ENCODE measurements around the gene GSK3A. TPM values are rescaled to one million over a fixed set of nuclear protein-coding genes. Genes with fewer than 3 reads are reported as not detected.

The GSK3A gene
- total and polyA plus RNA-seq, 2 donors: 12.7 to 31.4 TPM

DNA sequence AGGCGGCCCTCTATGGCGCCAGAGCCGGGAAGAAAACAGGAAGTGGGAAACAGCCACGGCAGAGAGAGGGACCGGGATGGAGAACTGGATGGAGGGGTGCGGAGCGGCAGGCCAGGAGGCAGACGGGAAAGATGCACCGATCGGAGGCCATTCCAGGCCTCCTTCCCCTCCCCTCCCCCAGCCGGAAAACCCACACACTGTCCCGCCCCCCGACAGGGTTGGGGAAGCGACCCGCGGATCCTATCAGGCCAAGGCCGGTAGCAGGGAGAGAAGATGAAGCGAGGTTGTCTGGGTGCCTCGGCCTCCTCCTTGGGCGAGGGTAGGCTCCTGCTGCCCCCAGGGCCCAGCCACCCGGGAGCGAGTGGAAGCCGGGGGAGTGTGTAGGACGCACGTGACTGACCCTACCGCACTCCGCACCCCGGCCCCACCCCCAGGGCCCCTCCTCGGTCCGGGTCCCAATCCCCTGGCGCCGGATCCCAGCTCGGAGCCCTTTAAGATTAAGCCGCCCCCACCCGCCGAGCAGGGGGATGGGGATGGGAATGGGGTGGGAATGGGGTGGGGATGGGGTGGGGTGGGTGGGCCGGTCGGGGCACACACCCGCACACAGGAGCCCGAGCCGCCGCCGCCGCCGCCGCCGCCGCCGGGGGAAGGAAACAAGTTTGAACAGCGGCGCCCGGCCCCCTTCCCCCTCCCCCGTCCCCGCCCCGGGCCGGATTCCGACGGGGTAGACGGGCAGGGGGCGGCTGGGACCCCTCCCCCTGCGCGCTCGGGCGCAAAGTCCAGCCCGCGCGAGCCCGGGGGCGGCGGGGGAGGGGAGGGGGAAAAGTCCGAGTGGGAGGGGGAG, 11.1 kb upstream of the GSK3A start:
- H3K27me3 ChIP-seq (ENCODE audit: control insufficient read depth in 2 of 2, insufficient read depth in 1 of 2, low read length in 1 of 2): peaks cover 7 to 22% of the 10 kb centered on the region in 2 donors
- peaks cover 27 to 49% of the 10 kb centered on the region in 2 donors for H3K4me1 ChIP-seq (ENCODE audit: control insufficient read depth in 2 of 2, insufficient read depth in 2 of 2, low read length in 2 of 2)
- DNase-seq (ENCODE audit: low read depth in 6 of 9, low spot score in 9 of 9): peak in 2 of 9 donors; percentile 44 to 53
- peak overlapping the region; percentile 78 to 92 for H3K4me3 ChIP-seq (ENCODE audit: low read length in 2 of 2)
- peak overlapping the region; percentile 96 for H3K27ac ChIP-seq (ENCODE audit: low read depth in 1 of 2, low read length in 1 of 2)
- H3K9me3 ChIP-seq (ENCODE audit: control insufficient read depth in 2 of 2, insufficient read depth in 1 of 2, low read length in 1 of 2): no peaks in the 10 kb centered on the region
- H3K36me3 ChIP-seq (ENCODE audit: control insufficient read depth in 2 of 2, insufficient read depth in 2 of 2, low read length in 1 of 2): peaks cover 12 to 18% of the 10 kb centered on the region in 2 donors
- WGBS: under 1% methylated on average over 70 of the region's 71 CpGs

DNA sequence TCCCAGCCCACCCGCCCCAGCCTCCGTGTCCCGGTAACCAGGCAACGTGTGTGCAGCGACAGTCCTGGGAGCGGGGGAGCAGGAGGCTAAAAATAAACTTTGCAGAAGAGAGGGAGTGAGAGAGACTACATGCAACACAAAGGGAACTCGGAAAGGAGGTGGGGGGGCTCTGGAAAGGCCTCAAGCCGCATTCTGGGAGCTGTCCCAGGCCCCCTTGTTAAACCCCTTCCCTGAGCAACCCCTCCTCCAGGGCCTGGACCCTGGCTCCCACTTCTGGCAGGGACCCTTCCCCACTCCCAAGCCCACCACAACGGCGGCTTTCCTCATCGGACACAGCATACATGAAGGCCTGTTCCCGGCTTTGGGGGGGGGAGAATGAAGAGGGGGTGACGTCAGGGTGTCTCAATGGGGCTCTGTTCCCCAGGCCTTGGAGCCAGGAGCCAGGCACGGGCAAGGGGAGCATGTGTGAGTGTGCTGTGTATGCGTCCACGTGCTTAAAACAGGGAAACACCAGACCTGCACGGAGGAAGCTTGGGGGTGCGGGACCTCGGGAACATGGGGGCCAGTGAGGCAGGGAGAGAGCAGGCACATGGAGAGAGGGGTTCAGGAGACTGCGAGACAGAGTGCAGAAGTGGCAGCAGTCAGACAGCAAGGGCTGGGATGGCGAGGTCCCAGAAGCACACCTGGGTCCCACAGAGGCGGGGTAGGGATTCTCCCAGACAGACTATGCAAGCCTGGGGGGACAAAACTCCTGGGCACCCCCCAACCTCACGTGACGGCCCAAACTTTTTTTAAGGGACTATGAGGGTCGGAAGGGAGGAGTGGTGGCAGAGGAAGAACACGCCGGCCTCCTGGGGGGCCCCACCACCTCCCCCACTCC, 10.2 kb upstream of the GSK3A start:
- Histone ChIP-seq H3K4me1 (ENCODE audit: control insufficient read depth in 2 of 2, insufficient read depth in 2 of 2, low read length in 2 of 2) (peaks cover 27 to 49% of the 10 kb centered on the region in 2 donors), H3K27me3 (ENCODE audit: control insufficient read depth in 2 of 2, insufficient read depth in 1 of 2, low read length in 1 of 2) (peaks cover 7 to 22% of the 10 kb centered on the region in 2 donors), H3K36me3 (ENCODE audit: control insufficient read depth in 2 of 2, insufficient read depth in 2 of 2, low read length in 1 of 2) (peaks cover 13 to 19% of the 10 kb centered on the region in 2 donors), H3K9me3 (ENCODE audit: control insufficient read depth in 2 of 2, insufficient read depth in 1 of 2, low read length in 1 of 2) (no peaks in the 10 kb centered on the region), H3K4me3 (ENCODE audit: low read length in 2 of 2) (peak overlapping the region; percentile 78 to 92), H3K27ac (ENCODE audit: low read depth in 1 of 2, low read length in 1 of 2) (peak overlapping the region; percentile 62 to 76)
- WGBS: 7% methylated on average over 27 of the region's 27 CpGs
- no peak for DNase-seq (ENCODE audit: low read depth in 6 of 9, low spot score in 9 of 9)

DNA sequence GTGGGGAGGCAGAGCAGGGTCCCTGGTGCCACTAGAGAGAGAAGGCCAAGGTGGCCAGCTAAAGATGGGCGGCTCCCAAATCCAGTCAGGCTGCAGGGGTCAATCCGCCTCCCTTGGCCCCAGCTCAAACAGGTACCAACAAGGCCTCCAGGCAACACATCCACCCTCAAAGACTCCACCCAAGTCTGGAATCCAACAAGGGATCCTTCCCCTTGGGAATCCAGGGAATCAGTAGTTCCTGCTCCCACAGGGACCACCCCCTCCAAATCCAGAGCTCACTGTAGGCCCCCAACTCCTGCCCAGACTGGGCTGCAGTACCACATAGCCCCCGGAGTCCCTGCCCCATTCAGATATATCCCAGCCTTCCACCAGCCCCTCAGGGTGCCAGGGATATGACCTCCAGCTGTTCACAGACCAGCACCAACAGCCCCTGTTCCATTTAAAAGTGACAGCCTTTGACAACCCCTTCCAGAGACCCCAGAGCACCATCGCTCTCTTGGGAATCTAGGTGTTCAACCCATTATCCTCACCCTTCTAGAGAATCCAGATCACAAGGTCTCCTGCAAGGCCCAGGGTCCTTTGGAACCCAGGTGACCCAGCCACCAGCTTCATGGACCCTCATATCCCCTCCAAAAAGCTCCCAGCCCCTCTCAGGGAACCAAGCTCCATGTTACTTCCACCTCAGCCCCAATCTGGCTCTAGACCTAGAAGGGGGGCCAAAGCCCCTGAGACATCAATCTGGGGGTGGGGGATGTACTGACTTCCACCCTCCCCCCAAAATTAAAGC, 9.4 kb upstream of the GSK3A start:
- 97% methylated on average over 4 of the region's 4 CpGs for WGBS
- H3K4me1 ChIP-seq (ENCODE audit: control insufficient read depth in 2 of 2, insufficient read depth in 2 of 2, low read length in 2 of 2): peaks cover 27 to 55% of the 10 kb centered on the region in 2 donors
- H3K27me3 ChIP-seq (ENCODE audit: control insufficient read depth in 2 of 2, insufficient read depth in 1 of 2, low read length in 1 of 2): peaks cover 7 to 15% of the 10 kb centered on the region in 2 donors
- no peaks in the 10 kb centered on the region for H3K9me3 ChIP-seq (ENCODE audit: control insufficient read depth in 2 of 2, insufficient read depth in 1 of 2, low read length in 1 of 2)
- peaks cover 13 to 19% of the 10 kb centered on the region in 2 donors for H3K36me3 ChIP-seq (ENCODE audit: control insufficient read depth in 2 of 2, insufficient read depth in 2 of 2, low read length in 1 of 2)
- peak overlapping the region; percentile 20 to 78 for H3K4me3 ChIP-seq (ENCODE audit: low read length in 2 of 2)
- DNase-seq (ENCODE audit: low read depth in 6 of 9, low spot score in 9 of 9): no peak
- peak overlapping the region in 1 of 2 donors; percentile 60 for H3K27ac ChIP-seq (ENCODE audit: low read depth in 1 of 2, low read length in 1 of 2)

DNA sequence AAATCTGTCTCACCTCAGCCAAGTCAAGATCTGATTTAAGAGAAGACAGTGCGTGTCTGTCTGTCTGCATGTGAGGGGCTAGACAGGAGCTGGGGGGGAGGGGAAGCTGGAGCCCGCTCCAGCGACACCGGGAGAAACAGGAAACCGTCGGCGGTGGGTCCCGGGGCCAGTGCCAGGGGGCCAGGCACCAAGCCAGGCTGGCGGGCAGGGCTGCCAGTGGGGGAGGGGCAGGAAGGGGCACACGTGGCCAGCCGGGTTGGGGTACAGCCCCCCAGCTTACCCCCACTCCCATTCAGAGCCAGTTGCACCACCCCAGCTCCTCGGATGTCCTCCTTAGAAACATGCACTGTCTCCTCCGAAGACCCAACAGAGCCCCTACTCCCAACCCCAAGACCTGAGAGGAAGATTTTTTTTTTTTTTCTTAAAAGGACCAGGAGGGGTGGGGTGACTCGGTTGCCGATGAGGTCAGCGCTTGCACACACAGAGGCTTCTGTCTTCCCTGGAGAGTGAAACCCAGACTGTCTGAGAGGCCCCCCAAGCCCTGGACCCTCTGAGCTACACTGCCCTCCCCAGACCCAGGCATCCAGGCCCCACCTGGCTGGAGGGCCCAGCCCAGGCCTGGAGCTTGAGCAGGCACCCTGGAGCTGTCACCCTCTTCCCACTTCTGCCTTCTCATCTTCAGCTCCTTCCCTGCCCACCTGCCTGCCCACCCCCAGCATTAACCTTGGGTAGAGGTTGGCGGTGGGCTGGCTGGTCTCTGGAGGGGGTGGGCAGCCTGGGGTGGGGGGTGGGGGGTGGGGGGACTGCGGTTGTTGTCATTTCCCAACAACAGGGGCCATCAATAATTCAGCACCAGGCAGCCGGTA, 8.5 kb upstream of the GSK3A start:
- Histone ChIP-seq H3K27me3 (ENCODE audit: control insufficient read depth in 2 of 2, insufficient read depth in 1 of 2, low read length in 1 of 2) (peaks cover 3 to 7% of the 10 kb centered on the region in 2 donors), H3K9me3 (ENCODE audit: control insufficient read depth in 2 of 2, insufficient read depth in 1 of 2, low read length in 1 of 2) (no peaks in the 10 kb centered on the region), H3K27ac (ENCODE audit: low read depth in 1 of 2, low read length in 1 of 2) (peak overlapping the region; percentile 56 to 75), H3K4me1 (ENCODE audit: control insufficient read depth in 2 of 2, insufficient read depth in 2 of 2, low read length in 2 of 2) (peaks cover 27 to 57% of the 10 kb centered on the region in 2 donors), H3K36me3 (ENCODE audit: control insufficient read depth in 2 of 2, insufficient read depth in 2 of 2, low read length in 1 of 2) (peaks cover 13 to 19% of the 10 kb centered on the region in 2 donors), H3K4me3 (ENCODE audit: low read length in 2 of 2) (peak overlapping the region in 1 of 2 donors; percentile 10)
- 6% methylated on average over 19 of the region's 19 CpGs for WGBS
- DNase-seq (ENCODE audit: low read depth in 6 of 9, low spot score in 9 of 9): peak in 1 of 9 donors; percentile 47

DNA sequence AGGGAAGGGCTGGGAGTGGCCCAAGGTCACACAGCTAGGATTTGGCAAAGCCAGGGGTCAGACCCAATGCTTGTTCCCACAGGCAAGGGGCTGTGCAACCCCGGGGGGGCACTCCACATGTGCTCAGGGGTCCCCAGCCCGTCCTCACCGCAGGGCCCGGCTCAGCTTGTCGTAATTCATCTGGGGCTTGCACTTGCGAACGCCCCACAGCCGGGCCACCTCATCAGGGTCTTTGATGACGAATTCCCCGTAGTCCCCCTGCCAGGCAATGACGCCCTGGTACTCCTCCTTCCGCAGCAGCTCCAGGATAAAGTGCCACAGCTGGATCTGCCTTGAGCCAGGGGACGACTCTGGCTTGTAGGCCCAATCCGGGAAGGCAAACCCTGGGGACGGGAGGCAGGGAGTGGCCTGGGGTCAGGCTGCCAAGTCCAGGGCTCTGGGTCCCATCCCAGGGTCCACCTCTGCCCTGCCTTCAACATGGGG, 7.8 kb upstream of the GSK3A start:
- no peak for DNase-seq (ENCODE audit: low read depth in 6 of 9, low spot score in 9 of 9)
- 95% methylated on average over 15 of the region's 15 CpGs for WGBS
- Histone ChIP-seq H3K36me3 (ENCODE audit: control insufficient read depth in 2 of 2, insufficient read depth in 2 of 2, low read length in 1 of 2) (peaks cover 13 to 19% of the 10 kb centered on the region in 2 donors), H3K4me3 (ENCODE audit: low read length in 2 of 2) (no peak overlapping the region), H3K27ac (ENCODE audit: low read depth in 1 of 2, low read length in 1 of 2) (peak overlapping the region; percentile 43 to 75), H3K4me1 (ENCODE audit: control insufficient read depth in 2 of 2, insufficient read depth in 2 of 2, low read length in 2 of 2) (peaks cover 21 to 57% of the 10 kb centered on the region in 2 donors), H3K27me3 (ENCODE audit: control insufficient read depth in 2 of 2, insufficient read depth in 1 of 2, low read length in 1 of 2) (no peaks in the 10 kb centered on the region), H3K9me3 (ENCODE audit: control insufficient read depth in 2 of 2, insufficient read depth in 1 of 2, low read length in 1 of 2) (no peaks in the 10 kb centered on the region)

DNA sequence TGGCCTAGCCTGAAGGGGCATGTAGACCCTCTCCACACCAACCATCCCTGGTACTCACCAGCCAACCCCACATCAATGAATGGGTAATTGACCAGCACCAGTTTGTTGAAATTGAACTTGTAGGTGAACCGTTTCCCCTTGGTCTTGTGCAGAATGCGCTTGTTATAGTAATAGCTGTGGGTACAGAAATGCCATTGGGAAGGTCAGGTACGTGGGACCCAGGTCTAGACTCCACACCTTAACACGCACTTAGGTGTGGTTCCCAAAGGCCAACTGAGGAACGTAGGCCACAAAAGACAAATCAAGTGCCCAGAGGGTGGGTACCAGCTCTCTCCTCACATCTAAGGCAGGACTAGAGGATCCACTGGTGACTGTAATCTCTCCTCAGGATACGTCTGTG, 7.4 kb upstream of the GSK3A start:
- Histone ChIP-seq H3K36me3 (ENCODE audit: control insufficient read depth in 2 of 2, insufficient read depth in 2 of 2, low read length in 1 of 2) (peaks cover 13 to 19% of the 10 kb centered on the region in 2 donors), H3K9me3 (ENCODE audit: control insufficient read depth in 2 of 2, insufficient read depth in 1 of 2, low read length in 1 of 2) (no peaks in the 10 kb centered on the region), H3K27me3 (ENCODE audit: control insufficient read depth in 2 of 2, insufficient read depth in 1 of 2, low read length in 1 of 2) (no peaks in the 10 kb centered on the region), H3K4me3 (ENCODE audit: low read length in 2 of 2) (no peak overlapping the region), H3K4me1 (ENCODE audit: control insufficient read depth in 2 of 2, insufficient read depth in 2 of 2, low read length in 2 of 2) (peaks cover 24 to 62% of the 10 kb centered on the region in 2 donors), H3K27ac (ENCODE audit: low read depth in 1 of 2, low read length in 1 of 2) (no peak overlapping the region)
- WGBS: 95% methylated on average over 6 of the region's 6 CpGs
- no peak for DNase-seq (ENCODE audit: low read depth in 6 of 9, low spot score in 9 of 9)

DNA sequence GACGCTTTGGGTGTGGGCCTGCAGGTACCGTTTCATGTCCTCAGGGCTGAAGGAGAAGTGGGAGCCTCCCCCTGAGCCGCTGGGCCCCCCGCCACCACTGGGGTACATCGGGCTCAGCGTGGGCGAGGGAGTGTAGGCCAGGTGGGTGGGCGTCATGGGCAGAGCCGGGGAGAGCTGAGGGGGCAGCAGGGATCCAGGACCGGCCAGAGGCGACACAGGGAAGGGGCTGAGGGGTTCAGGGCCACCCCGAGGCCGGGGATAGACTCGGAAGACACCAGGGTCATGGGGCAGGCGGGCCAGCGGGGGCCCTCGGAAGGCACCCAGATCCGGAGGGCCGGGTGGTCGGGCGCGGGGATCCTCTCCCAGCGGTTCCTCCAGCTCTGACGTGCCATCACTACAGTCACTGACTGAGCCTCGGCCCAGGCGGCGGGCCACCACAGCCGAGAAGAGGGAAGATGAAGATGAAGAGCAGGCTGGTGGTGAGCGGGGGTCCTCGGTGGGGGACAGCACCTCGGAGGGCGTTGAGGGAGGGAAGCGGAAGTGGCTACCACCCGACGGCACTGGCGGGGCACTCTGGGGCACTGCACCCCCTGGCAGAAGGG, 6.8 kb upstream of the GSK3A start:
- Histone ChIP-seq H3K4me3 (ENCODE audit: low read length in 2 of 2) (no peak overlapping the region), H3K4me1 (ENCODE audit: control insufficient read depth in 2 of 2, insufficient read depth in 2 of 2, low read length in 2 of 2) (peaks cover 24 to 65% of the 10 kb centered on the region in 2 donors)
- no peak for DNase-seq (ENCODE audit: low read depth in 6 of 9, low spot score in 9 of 9)

More for the DNA sequence above, 6.8 kb upstream of the GSK3A start:
- H3K36me3 ChIP-seq (ENCODE audit: control insufficient read depth in 2 of 2, insufficient read depth in 2 of 2, low read length in 1 of 2): peaks cover 13 to 19% of the 10 kb centered on the region in 2 donors
- no peaks in the 10 kb centered on the region for H3K27me3 ChIP-seq (ENCODE audit: control insufficient read depth in 2 of 2, insufficient read depth in 1 of 2, low read length in 1 of 2)
- WGBS: 97% methylated on average over 36 of the region's 36 CpGs
- no peak overlapping the region for H3K27ac ChIP-seq (ENCODE audit: low read depth in 1 of 2, low read length in 1 of 2)
- no peaks in the 10 kb centered on the region for H3K9me3 ChIP-seq (ENCODE audit: control insufficient read depth in 2 of 2, insufficient read depth in 1 of 2, low read length in 1 of 2)

All from thymus (tissue), 11 donors.